ENCODE results near the gene EML4. TPM values are rescaled to one million over a fixed set of nuclear protein-coding genes. Genes with fewer than 3 reads are reported as not detected.

Gene EML4
- total and polyA plus RNA-seq, 9 of the 15 experiments (the other 6 are each of a cell fraction or from before 2014, with no cell fraction given): 14.7 to 48.3 (median 36.5) TPM

GRCh38 chr2:42266236-42266635 is 97.1 kb downstream of the EML4 start:
- 100% methylated on average over 4 of the region's 4 CpGs for WGBS (ENCODE audit: insufficient coverage, low coverage, missing lambda C conversion rate)
- H3K36me3 ChIP-seq (ENCODE audit: control insufficient read depth, insufficient read depth, low read length): peaks cover 4% of the 10 kb centered on the region; the same call in 1 of the 3 replicates
- CTCF ChIA-PET (ENCODE audit: low intra/inter-chr PET ratio): no interaction called here
- H3K9ac ChIP-seq (ENCODE audit: insufficient read depth in 1 of 2, low read depth in 2 of 2, low read length in 2 of 2): no peak overlapping the region
- TF ChIP-seq ZNF121 (CRISPR knock-in tag; conservative IDR thresholded peaks at IDR 0.05) (peak; percentile 51), CGGBP1 (CRISPR knock-in tag; IDR thresholded peaks at IDR 0.05) (no peak)
- no peak overlapping the region for H3K4me3 ChIP-seq
- no peaks in the 10 kb centered on the region for H3K9me1 ChIP-seq (ENCODE audit: control insufficient read depth, insufficient read depth, low read length)
- no peak overlapping the region for H2AFZ ChIP-seq (ENCODE audit: low read depth, low read length)
- no peaks in the 10 kb centered on the region for H3K4me1 ChIP-seq (replicated peaks in 1 of 2; ENCODE audit: control insufficient read depth in 2 of 2, insufficient read depth in 2 of 2, low read length in 2 of 2)
- ATAC-seq (no peak), FAIRE-seq (no peak), DNase-seq (ENCODE audit: extremely low read depth in 1 of 4, low spot score in 3 of 4) (no peak)
- no peaks in the 10 kb centered on the region for H4K20me1 ChIP-seq (replicated peaks; ENCODE audit: control insufficient read depth, insufficient read depth, low read length)
- H3K27ac ChIP-seq (ENCODE audit: extremely low read depth, low read depth, low read length): no peak overlapping the region
- no peaks in the 10 kb centered on the region for H3K9me3 ChIP-seq (replicated peaks; ENCODE audit: control insufficient read depth, insufficient read depth, low read depth, low read length)
- no peaks in the 10 kb centered on the region for H3K27me3 ChIP-seq (ENCODE audit: control insufficient read depth in 2 of 2, insufficient read depth in 2 of 2, low read length in 2 of 2)
- TSS peak; percentile 26 for BruUV-seq (replicated peaks)
- intact Hi-C loops (cut with micrococcal nuclease): no loop called here
- H3K4me2 ChIP-seq (ENCODE audit: insufficient read depth, low read length): no peak overlapping the region
- POLR2A ChIA-PET: no interaction called here
- in situ Hi-C loops (cut with MboI): no loop called here
- no peaks in the 10 kb centered on the region for H3K79me2 ChIP-seq (ENCODE audit: control insufficient read depth, insufficient read depth, low read length)

GRCh38 chr2:42267530-42267929 is 98.4 kb downstream of the EML4 start:
- ChIA-PET POLR2A (interaction anchor here (0.7 to 1.1 kb wide), 2 partner anchors 19 to 28 kb away, joined by 3 read pairs; no protein-coding TSS in a partner anchor), CTCF (ENCODE audit: low intra/inter-chr PET ratio) (no interaction called here)
- intact Hi-C loops (cut with micrococcal nuclease) (no loop called here), in situ Hi-C loops (cut with MboI) (no loop called here)
- no peak overlapping the region for H3K4me2 ChIP-seq (ENCODE audit: insufficient read depth, low read length)
- no TSS peak for BruUV-seq (replicated peaks)
- H3K27ac ChIP-seq (ENCODE audit: extremely low read depth, low read depth, low read length): no peak overlapping the region
- DNase-seq (ENCODE audit: extremely low read depth in 1 of 4, low spot score in 3 of 4) (no peak), FAIRE-seq (no peak), ATAC-seq (no peak)
- H3K27me3 ChIP-seq (ENCODE audit: control insufficient read depth in 2 of 2, insufficient read depth in 2 of 2, low read length in 2 of 2): no peaks in the 10 kb centered on the region
- H3K9ac ChIP-seq (ENCODE audit: insufficient read depth in 1 of 2, low read depth in 2 of 2, low read length in 2 of 2): no peak overlapping the region
- no peaks in the 10 kb centered on the region for H4K20me1 ChIP-seq (replicated peaks; ENCODE audit: control insufficient read depth, insufficient read depth, low read length)
- WGBS (ENCODE audit: insufficient coverage, low coverage, missing lambda C conversion rate): 65% methylated on average over 1 of the region's 1 CpG
- H3K9me3 ChIP-seq (replicated peaks; ENCODE audit: control insufficient read depth, insufficient read depth, low read depth, low read length): no peaks in the 10 kb centered on the region
- H3K79me2 ChIP-seq (ENCODE audit: control insufficient read depth, insufficient read depth, low read length): no peaks in the 10 kb centered on the region
- no peak for TF ChIP-seq SETDB1 (IDR thresholded peaks at IDR 0.05; ENCODE audit: low read length)
- H3K4me1 ChIP-seq (replicated peaks in 1 of 2; ENCODE audit: control insufficient read depth in 2 of 2, insufficient read depth in 2 of 2, low read length in 2 of 2): no peaks in the 10 kb centered on the region
- H3K9me1 ChIP-seq (ENCODE audit: control insufficient read depth, insufficient read depth, low read length): no peaks in the 10 kb centered on the region
- H3K4me3 ChIP-seq: no peak overlapping the region
- H2AFZ ChIP-seq (ENCODE audit: low read depth, low read length): no peak overlapping the region
- H3K36me3 ChIP-seq (ENCODE audit: control insufficient read depth, insufficient read depth, low read length): no peaks in the 10 kb centered on the region
